GM12874 (cell line): ENCODE data around the gene TMEM221.

ENCODE experiments used
- CTCF ChIP-seq: IDR thresholded peaks from 2 replicates; pipeline ENCODE4 v1.5.1; 2011; ENCODE audit warnings: low read depth, mild to moderate bottlenecking, control low read depth, low read length, moderate library complexity; ENCODE audit not compliant: insufficient read depth

The TMEM221 gene

GRCh38 chr19:17448131-17448967 is at the start of gene TMEM221:
Gene TMEM221 (minus strand): TSS chr19:17448668. CDS start chr19:17448462, 206 bp downstream.
- TF ChIP-seq CTCF = peak; percentile 56

- TF ChIP-seq CTCF = no peak
These were observed 48.8 kb upstream of the TMEM221 start for GRCh38 chr19:17497149-17497798.

DNA sequence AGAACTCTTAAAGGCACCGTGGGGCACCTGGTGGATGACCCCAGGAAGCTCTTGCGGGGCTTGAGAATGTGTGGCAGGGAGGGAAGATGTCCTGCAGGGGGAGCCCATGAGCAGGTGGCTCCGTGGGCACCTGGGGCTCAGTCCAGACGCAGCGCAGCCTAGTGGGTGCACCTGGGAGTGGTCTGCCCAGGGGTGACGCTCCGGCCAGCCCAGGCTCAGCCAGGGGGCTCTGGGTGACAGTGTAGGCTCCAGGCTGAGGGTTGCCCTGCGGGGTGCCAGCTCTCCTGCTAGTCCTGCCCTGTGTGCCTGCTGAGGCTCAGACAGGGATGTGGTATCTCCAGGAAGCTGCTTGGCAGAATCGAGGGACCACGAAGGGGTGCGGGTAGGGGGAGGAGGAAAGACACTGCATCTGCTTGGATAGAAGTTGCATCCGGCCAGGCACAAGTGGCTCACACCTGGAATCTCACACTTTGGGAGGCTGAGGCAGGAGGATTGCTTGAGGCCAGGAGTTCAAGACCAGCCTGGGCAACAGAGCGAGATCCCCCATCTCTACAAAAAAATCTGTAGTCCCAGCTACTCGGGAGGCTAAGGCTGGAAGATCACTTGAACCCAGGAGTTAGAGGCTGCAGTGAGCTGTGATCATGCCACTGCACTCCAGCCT is 48.0 kb upstream of the TMEM221 start:
- TF ChIP-seq CTCF = peak; percentile 100

- no peak for TF ChIP-seq CTCF
These were observed 47.3 kb upstream of the TMEM221 start for GRCh38 chr19:17495639-17496296.

DNA sequence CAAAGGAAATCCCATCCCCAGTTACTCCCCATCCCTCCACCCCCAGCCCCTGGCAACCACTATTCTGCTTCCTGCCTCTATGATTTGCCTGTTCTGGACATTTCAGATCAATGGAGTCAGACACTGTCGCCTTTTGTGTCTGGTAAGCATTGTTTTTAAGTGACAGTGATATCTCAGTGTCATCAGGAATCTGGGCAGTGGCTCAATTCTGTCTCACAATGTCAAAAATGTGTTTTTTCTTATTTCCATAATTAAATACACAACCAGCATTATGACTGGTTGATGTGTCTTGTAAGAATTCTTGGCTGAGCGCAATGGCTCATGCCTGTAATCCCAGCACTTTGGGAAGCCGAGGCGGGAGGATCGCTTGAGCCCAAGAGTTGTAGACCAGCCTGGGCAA is 42.8 kb upstream of the TMEM221 start:
- TF ChIP-seq CTCF = no peak

GRCh38 chr19:17490411-17490810 is 41.9 kb upstream of the TMEM221 start:
- no peak for TF ChIP-seq CTCF
